Astrocyte (in vitro differentiated cells and primary cell): Measurements from ENCODE around the gene AVP. TPM values are rescaled to one million over a fixed set of nuclear protein-coding genes. Genes with fewer than 3 reads are reported as not detected.

Experiments
- DNase-seq: peaks from one replicate; pipeline ENCODE4 v3.0.0-alpha.2; 2010; ENCODE audit warnings: low read depth
- FAIRE-seq: peaks from 2 replicates; lab custom pipeline; 2011; peaks lifted over from hg19 to GRCh38; lab: Jason Lieb, UNC
- H2AFZ ChIP-seq: 2 replicates; pipeline ENCODE4 v1.6.0; 2012; ENCODE audit warnings: low read depth, low read length, inconsistent platforms
- H3K27ac ChIP-seq: 2 replicates; pipeline ENCODE4 v1.5.1; 2011; ENCODE audit warnings: low read depth, low read length, inconsistent platforms
- H3K27me3 ChIP-seq: 2 replicates; pipeline ENCODE4 v1.6.0; 2011; ENCODE audit warnings: low read length, inconsistent platforms; ENCODE audit not compliant: insufficient read depth
- H3K36me3 ChIP-seq: 2 replicates; pipeline ENCODE4 v1.5.1; 2011; ENCODE audit warnings: low read length, inconsistent platforms; ENCODE audit not compliant: insufficient read depth
- H3K4me1 ChIP-seq: 2 replicates; pipeline ENCODE4 v1.5.1; 2011; ENCODE audit warnings: low read length, inconsistent platforms; ENCODE audit not compliant: insufficient read depth
- H3K4me2 ChIP-seq: 2 replicates; pipeline ENCODE4 v1.6.0; 2012; ENCODE audit warnings: low read length, inconsistent platforms
- H3K4me3 ChIP-seq: 2 replicates; pipeline ENCODE4 v1.5.1; 2011; ENCODE audit warnings: low read depth, mild to moderate bottlenecking, low read length, inconsistent platforms; ENCODE audit not compliant: insufficient read depth
- H3K79me2 ChIP-seq: 2 replicates; pipeline ENCODE4 v1.6.0; 2012; ENCODE audit warnings: mild to moderate bottlenecking, low read length, inconsistent platforms; ENCODE audit not compliant: insufficient read depth
- H3K9ac ChIP-seq: 2 replicates; pipeline ENCODE4 v1.6.0; 2012; ENCODE audit warnings: mild to moderate bottlenecking, low read length, inconsistent platforms
- H3K9me3 ChIP-seq: 2 replicates; pipeline ENCODE4 v1.5.1; 2012; ENCODE audit warnings: low read depth, mild to moderate bottlenecking, low read length, inconsistent platforms; ENCODE audit not compliant: insufficient read depth
- H4K20me1 ChIP-seq: 2 replicates; pipeline ENCODE4 v1.6.0; 2012; ENCODE audit warnings: low read length, inconsistent platforms; ENCODE audit not compliant: insufficient read depth
- H3K27ac Mint-ChIP-seq: one replicate; pipeline ENCODE4 v1.8.0; 2021; ENCODE audit warnings: mild to moderate bottlenecking, mixed read lengths; ENCODE audit not compliant: unreplicated experiment
- H3K27me3 Mint-ChIP-seq: one replicate; pipeline ENCODE4 v1.8.0; 2021; ENCODE audit warnings: low read depth, mixed read lengths; ENCODE audit not compliant: unreplicated experiment
- H3K36me3 Mint-ChIP-seq: one replicate; pipeline ENCODE4 v1.8.0; 2021; ENCODE audit warnings: low read depth, mixed read lengths; ENCODE audit not compliant: unreplicated experiment
- H3K4me1 Mint-ChIP-seq: one replicate; pipeline ENCODE4 v1.8.0; 2021; ENCODE audit warnings: low read depth, mixed read lengths; ENCODE audit not compliant: unreplicated experiment
- H3K4me3 Mint-ChIP-seq: one replicate; pipeline ENCODE4 v1.8.0; 2021; ENCODE audit warnings: mild to moderate bottlenecking, moderate library complexity, mixed read lengths; ENCODE audit not compliant: unreplicated experiment
- H3K9me3 Mint-ChIP-seq: one replicate; pipeline ENCODE4 v1.8.0; 2021; ENCODE audit warnings: mild to moderate bottlenecking, mixed read lengths; ENCODE audit not compliant: unreplicated experiment
- CTCF ChIP-seq: IDR thresholded peaks from 2 replicates; pipeline ENCODE4 v1.5.1; 2011; ENCODE audit warnings: low read depth, mild to moderate bottlenecking, inconsistent platforms, low read length, moderate library complexity; ENCODE audit not compliant: insufficient read depth
- EZH2 ChIP-seq: IDR thresholded peaks from 2 replicates; pipeline ENCODE4 v1.6.1; 2012; ENCODE audit warnings: mild to moderate bottlenecking, low read length, inconsistent platforms; ENCODE audit not compliant: insufficient read depth
- total RNA-seq: library from RNA; stranded (reverse); gene quantifications from 2 replicates; pipeline ENCODE4 v1.2.1, GENCODE V29; 2021

The AVP gene
- total RNA-seq, 1 donor from 2014 or later: not detected

- Histone ChIP-seq H3K9ac (no peak overlapping the region), H3K79me2 (no peaks in the 10 kb centered on the region), H3K27ac (no peak overlapping the region), H3K27me3 (no peaks in the 10 kb centered on the region), H2AFZ (no peak overlapping the region), H3K9me3 (no peaks in the 10 kb centered on the region), H3K36me3 (no peaks in the 10 kb centered on the region), H4K20me1 (no peaks in the 10 kb centered on the region), H3K4me3 (no peak overlapping the region), H3K4me2 (no peak overlapping the region), H3K4me1 (no peaks in the 10 kb centered on the region)
- H3K9me3 Mint-ChIP-seq: no peaks in the 10 kb centered on the region
- no peak overlapping the region for H3K4me3 Mint-ChIP-seq
- H3K36me3 Mint-ChIP-seq: no peaks in the 10 kb centered on the region
- no peak overlapping the region for H3K27ac Mint-ChIP-seq
- DNase-seq (no peak), FAIRE-seq (no peak)
- no peaks in the 10 kb centered on the region for H3K4me1 Mint-ChIP-seq
- TF ChIP-seq CTCF (no peak), EZH2 (no peak)
- peaks cover 9% of the 10 kb centered on the region for H3K27me3 Mint-ChIP-seq
These were observed 16.7 kb upstream of the AVP start for GRCh38 chr20:3101251-3101650.

GRCh38 chr20:3100480-3100879 is 16.0 kb upstream of the AVP start:
- H3K4me2 ChIP-seq: no peak overlapping the region
- FAIRE-seq (no peak), DNase-seq (no peak)
- Mint-ChIP-seq H3K4me1 (no peaks in the 10 kb centered on the region), H3K27me3 (peaks cover 11% of the 10 kb centered on the region), H3K36me3 (no peaks in the 10 kb centered on the region), H3K27ac (no peak overlapping the region), H3K9me3 (no peaks in the 10 kb centered on the region), H3K4me3 (no peak overlapping the region)
- H3K27ac ChIP-seq: no peak overlapping the region
- no peaks in the 10 kb centered on the region for H3K36me3 ChIP-seq
- H3K9me3 ChIP-seq: no peaks in the 10 kb centered on the region
- H2AFZ ChIP-seq: no peak overlapping the region
- TF ChIP-seq EZH2: no peak
- TF ChIP-seq CTCF: no peak
- no peaks in the 10 kb centered on the region for H3K4me1 ChIP-seq
- H3K4me3 ChIP-seq: no peak overlapping the region
- H4K20me1 ChIP-seq: no peaks in the 10 kb centered on the region
- no peak overlapping the region for H3K9ac ChIP-seq
- no peaks in the 10 kb centered on the region for H3K79me2 ChIP-seq
- no peaks in the 10 kb centered on the region for H3K27me3 ChIP-seq

- H3K36me3 ChIP-seq: no peaks in the 10 kb centered on the region
- Mint-ChIP-seq H3K9me3 (peaks cover under 1% of the 10 kb centered on the region), H3K27ac (no peak overlapping the region), H3K27me3 (peaks cover 27% of the 10 kb centered on the region), H3K4me1 (no peaks in the 10 kb centered on the region), H3K4me3 (no peak overlapping the region), H3K36me3 (no peaks in the 10 kb centered on the region)
- peaks cover 5% of the 10 kb centered on the region for H3K4me1 ChIP-seq
- no peak for FAIRE-seq
- H3K27me3 ChIP-seq: peaks cover 5% of the 10 kb centered on the region
- no peaks in the 10 kb centered on the region for H3K79me2 ChIP-seq
- H4K20me1 ChIP-seq: no peaks in the 10 kb centered on the region
- H3K9me3 ChIP-seq: no peaks in the 10 kb centered on the region
- no peak for TF ChIP-seq CTCF
- TF ChIP-seq EZH2: no peak
- no peak for DNase-seq
- H3K4me2 ChIP-seq: no peak overlapping the region
- H3K9ac ChIP-seq: no peak overlapping the region
- no peak overlapping the region for H3K27ac ChIP-seq
- no peak overlapping the region for H2AFZ ChIP-seq
- no peak overlapping the region for H3K4me3 ChIP-seq
These were observed 10.5 kb upstream of the AVP start for GRCh38 chr20:3094848-3095629.
